ENCODE results near the gene CHIC1. TPM values are rescaled to one million over a fixed set of nuclear protein-coding genes. Genes with fewer than 3 reads are reported as not detected.

Gene CHIC1
- 4.0 to 5.5 TPM (median 4.5 TPM) in 5 replicates for total RNA-seq (2022; extraction: Qiagen RNA extraction)

GRCh38 chrX:73562984-73563737, at the start of gene CHIC1:
Gene CHIC1 (plus strand): TSS chrX:73563197. CDS start chrX:73563285, 88 bp downstream.

Other genes with a start within 250 kb of the CHIC1 start
- not detected in 5 replicates for gene CDX4, start 116.1 kb upstream of the CHIC1 start, total RNA-seq (2022; extraction: Qiagen RNA extraction)

Measured in A549 treated with AZD2906 at 1 μM for 4 hours (cell line).